HCT116 (cell line): ENCODE results near the gene ABL1. TPM values are rescaled to one million over a fixed set of nuclear protein-coding genes. Genes with fewer than 3 reads are reported as not detected.

Source experiments
- ATAC-seq: fragments of 200-7000 bp; cut with Tn5 transposase; 2 replicates; pipeline ENCODE4 v1.9.1; 2020; ENCODE audit warnings: mild to moderate bottlenecking, moderate library complexity
- BruUV-seq: library from RNA; stranded (reverse); fragments of 400-500 nt; replicated peaks from 2 replicates; lab custom pipeline; 2021; lab: Mats Ljungman, UMichigan
- CTCF ChIA-PET: fragments of 300-600 bp; sonication (Branson Sonifier 250); formaldehyde crosslinking; loops from one replicate; lab custom pipeline; 2021; ENCODE audit warnings: antibody characterized with exemption; lab: Charles Lee
- POLR2A ChIA-PET: fragments of 300-600, 350-600 bp; sonication (Branson Sonifier 250); formaldehyde crosslinking; loops from one replicate; lab custom pipeline; 2021; ENCODE audit warnings: antibody characterized with exemption; lab: Charles Lee
- RAD21 ChIA-PET, 2 experiments: fragments of 300-600 bp; sonication (Branson Sonifier 250); formaldehyde crosslinking; loops; one replicate each; lab custom pipeline; 2023; ENCODE audit warnings: low total read pairs in 2 of 2; ENCODE audit not compliant: uncharacterized antibody in 2 of 2, unreplicated experiment in 2 of 2, low non-redundant PET in 1 of 2; lab: Charles Lee
- DNase-seq: peaks from one replicate; pipeline ENCODE4 v3.0.0-alpha.2; 2010; ENCODE audit warnings: low read depth, low spot score
- H2AFZ ChIP-seq: fragments of 200-600 bp; shearing (Covaris generic), sonication (generic); 2 replicates; pipeline ENCODE4 v1.6.1; 2017; ENCODE audit warnings: low read depth, mixed run types, mixed read lengths, antibody characterized with exemption, low read length; ENCODE audit not compliant: poor library complexity, severe bottlenecking
- H3K27ac ChIP-seq: 2 replicates; pipeline ENCODE4 v1.5.1; 2012; ENCODE audit warnings: low read depth, low read length
- H3K27me3 ChIP-seq: fragments of 200-600 bp; sonication (generic); 2 replicates; pipeline ENCODE4 v1.6.1; 2016; ENCODE audit warnings: mixed run types, low read length, mixed read lengths; ENCODE audit not compliant: insufficient read depth
- H3K36me3 ChIP-seq, 2 experiments: fragments of 200-500 bp in 1 of 2; fragments of 200-600 bp in 1 of 2; sonication (Bioruptor generic) in 1 of 2; sonication (generic) in 1 of 2; 2 replicates each; pipeline versions ENCODE4 v1.5.1 to v1.6.1; 2014 to 2016; ENCODE audit warnings: low read length in 2 of 2, inconsistent platforms in 1 of 2, mixed read lengths in 1 of 2, mixed run types in 1 of 2; ENCODE audit not compliant: insufficient read depth in 2 of 2, control insufficient read depth in 1 of 2
- H3K4me1 ChIP-seq, 2 experiments: fragments of 200-600 bp in 1 of 2; sonication (generic) in 1 of 2; 2 replicates each; pipeline versions ENCODE4 v1.5.1 to v1.6.1; 2012 to 2017; ENCODE audit warnings: low read length in 2 of 2, inconsistent platforms in 1 of 2, mild to moderate bottlenecking in 1 of 2, mixed read lengths in 1 of 2, mixed run types in 1 of 2, moderate library complexity in 1 of 2; ENCODE audit not compliant: insufficient read depth in 2 of 2, control insufficient read depth in 1 of 2
- H3K4me2 ChIP-seq: fragments of 200-600 bp; sonication (generic); 2 replicates; pipeline ENCODE4 v1.6.1; 2017; ENCODE audit warnings: mixed run types, low read length, mixed read lengths
- H3K4me3 ChIP-seq, 2 experiments: fragments of 200-600 bp in 1 of 2; sonication (generic) in 1 of 2; replicated peaks in 1 of 2; 2 replicates each; pipeline ENCODE4 v1.5.1; 2011 to 2016; ENCODE audit warnings: low read length in 2 of 2, control low read depth in 1 of 2, low read depth in 1 of 2, mild to moderate bottlenecking in 1 of 2, mixed read lengths in 1 of 2, mixed run types in 1 of 2
- H3K79me2 ChIP-seq: fragments of 200-600 bp; sonication (generic); 2 replicates; pipeline ENCODE4 v1.6.1; 2017; ENCODE audit warnings: mild to moderate bottlenecking, mixed run types, low read length, moderate library complexity, mixed read lengths; ENCODE audit not compliant: insufficient read depth
- H3K9ac ChIP-seq: fragments of 200-600 bp; sonication (generic); 2 replicates; pipeline ENCODE4 v1.6.1; 2016; ENCODE audit warnings: low read length, mixed read lengths
- H3K9me2 ChIP-seq: fragments of 200-600 bp; sonication (generic), shearing (Covaris generic); 2 replicates; pipeline ENCODE4 v1.6.1; 2017; ENCODE audit warnings: mixed run types, mild to moderate bottlenecking, moderate library complexity; ENCODE audit not compliant: insufficient read depth
- H3K9me3 ChIP-seq, 2 experiments: fragments of 200-500 bp in 1 of 2; fragments of 200-600 bp in 1 of 2; sonication (Bioruptor generic) in 1 of 2; sonication (generic) in 1 of 2; 2 replicates each; pipeline ENCODE4 v1.6.1; 2014 to 2017; ENCODE audit warnings: low read length in 2 of 2, mixed read lengths in 2 of 2, inconsistent platforms in 1 of 2, low read depth in 1 of 2, mild to moderate bottlenecking in 1 of 2, mixed run types in 1 of 2, moderate library complexity in 1 of 2; ENCODE audit not compliant: control insufficient read depth in 1 of 2, insufficient read depth in 1 of 2
- H4K20me1 ChIP-seq: fragments of 200-600 bp; sonication (generic), shearing (Covaris generic); 2 replicates; pipeline ENCODE4 v1.6.1; 2017; ENCODE audit warnings: mixed run types, mild to moderate bottlenecking, moderate library complexity; ENCODE audit not compliant: insufficient read depth
- CBX3 ChIP-seq: IDR thresholded peaks from 2 replicates; pipeline ENCODE4 v1.6.1; 2012; ENCODE audit warnings: low read depth
- CEBPB ChIP-seq: IDR thresholded peaks from 2 replicates; pipeline ENCODE4 v1.6.1; 2012; ENCODE audit warnings: low read depth
- ELF1 ChIP-seq: IDR thresholded peaks from 2 replicates; pipeline ENCODE4 v1.6.1; 2012; ENCODE audit warnings: low read depth, borderline replicate concordance
- EZH2 ChIP-seq: fragments of 200-600 bp; sonication (generic); IDR thresholded peaks from 2 replicates; pipeline ENCODE4 v1.6.1; 2017; ENCODE audit warnings: antibody characterized with exemption, mixed run types
- FOSL1 ChIP-seq: IDR thresholded peaks from 2 replicates; pipeline ENCODE4 v1.6.1; 2012; ENCODE audit warnings: low read depth
- JUND ChIP-seq: IDR thresholded peaks from 2 replicates; pipeline ENCODE4 v1.6.1; 2012
- POLR2AphosphoS5 ChIP-seq: IDR thresholded peaks from 2 replicates; pipeline ENCODE4 v1.6.1; 2011; ENCODE audit warnings: mild to moderate bottlenecking, low read depth, low read length, moderate library complexity
- RAD21 ChIP-seq: IDR thresholded peaks from 2 replicates; pipeline ENCODE4 v1.6.1; 2012; ENCODE audit warnings: low read depth, mild to moderate bottlenecking
- SIN3A ChIP-seq: IDR thresholded peaks from 2 replicates; pipeline ENCODE4 v1.6.1; 2012; ENCODE audit warnings: low read depth
- SP1 ChIP-seq: IDR thresholded peaks from 2 replicates; pipeline ENCODE4 v1.6.1; 2012; ENCODE audit warnings: low read depth
- SRF ChIP-seq: IDR thresholded peaks from 2 replicates; pipeline ENCODE4 v1.6.1; 2012; ENCODE audit warnings: low read depth
- TCF7L2 ChIP-seq: IDR thresholded peaks from 2 replicates; pipeline ENCODE4 v1.7.0; 2011; ENCODE audit warnings: borderline replicate concordance, inconsistent platforms; ENCODE audit not compliant: insufficient read depth, insufficient read length; ENCODE audit errors: extremely low read depth
- YY1 ChIP-seq: IDR thresholded peaks from 2 replicates; pipeline ENCODE4 v1.6.1; 2011; ENCODE audit warnings: low read length, low read depth, moderate library complexity, mild to moderate bottlenecking; ENCODE audit not compliant: insufficient replicate concordance; ENCODE audit errors: extremely low read depth
- ZNF274 ChIP-seq: fragments of 200-500 bp; sonication (Bioruptor generic); IDR thresholded peaks from 2 replicates; pipeline ENCODE4 v1.6.1; 2014; ENCODE audit warnings: mild to moderate bottlenecking, low read depth, low read length, inconsistent platforms
- intact Hi-C: fragments of 100-400 bp; cut with micrococcal nuclease; formaldehyde crosslinking; loops from 2 replicates; pipeline ENCODE4 v1.10.0; 2022
- total RNA-seq: library from RNA; stranded (reverse); gene quantifications from one replicate; pipeline ENCODE4 v1.2.1, GENCODE V29; 2021; ENCODE audit not compliant: unreplicated experiment
- TF ChIP-seq, protein P1 (sequence below): IDR thresholded peaks from 2 replicates; pipeline ENCODE4 v1.6.1; 2012; ENCODE audit warnings: low read depth
- TF ChIP-seq, protein P2 (sequence below): IDR thresholded peaks from 2 replicates; pipeline ENCODE4 v1.6.1; 2012
- TF ChIP-seq, protein P3 (sequence below), 3 experiments: fragments of 200-600 bp in 1 of 3; sonication (generic) in 1 of 3; IDR thresholded peaks in 2 of 3; conservative IDR thresholded peaks in 1 of 3; 2 replicates each; pipeline ENCODE4 v1.5.1; 2012 to 2017; ENCODE audit warnings: low read depth in 2 of 3, low read length in 2 of 3, antibody characterized with exemption in 1 of 3, borderline replicate concordance in 1 of 3, control low read depth in 1 of 3, mild to moderate bottlenecking in 1 of 3, mixed read lengths in 1 of 3, mixed run types in 1 of 3, moderate library complexity in 1 of 3; ENCODE audit not compliant: insufficient read depth in 1 of 3
- TF ChIP-seq, protein P4 (sequence below): IDR thresholded peaks from 2 replicates; pipeline ENCODE4 v1.6.1; 2012

ABL1 gene
- total RNA-seq, 1 experiment from 2014 or later: 54.7 TPM

DNA sequence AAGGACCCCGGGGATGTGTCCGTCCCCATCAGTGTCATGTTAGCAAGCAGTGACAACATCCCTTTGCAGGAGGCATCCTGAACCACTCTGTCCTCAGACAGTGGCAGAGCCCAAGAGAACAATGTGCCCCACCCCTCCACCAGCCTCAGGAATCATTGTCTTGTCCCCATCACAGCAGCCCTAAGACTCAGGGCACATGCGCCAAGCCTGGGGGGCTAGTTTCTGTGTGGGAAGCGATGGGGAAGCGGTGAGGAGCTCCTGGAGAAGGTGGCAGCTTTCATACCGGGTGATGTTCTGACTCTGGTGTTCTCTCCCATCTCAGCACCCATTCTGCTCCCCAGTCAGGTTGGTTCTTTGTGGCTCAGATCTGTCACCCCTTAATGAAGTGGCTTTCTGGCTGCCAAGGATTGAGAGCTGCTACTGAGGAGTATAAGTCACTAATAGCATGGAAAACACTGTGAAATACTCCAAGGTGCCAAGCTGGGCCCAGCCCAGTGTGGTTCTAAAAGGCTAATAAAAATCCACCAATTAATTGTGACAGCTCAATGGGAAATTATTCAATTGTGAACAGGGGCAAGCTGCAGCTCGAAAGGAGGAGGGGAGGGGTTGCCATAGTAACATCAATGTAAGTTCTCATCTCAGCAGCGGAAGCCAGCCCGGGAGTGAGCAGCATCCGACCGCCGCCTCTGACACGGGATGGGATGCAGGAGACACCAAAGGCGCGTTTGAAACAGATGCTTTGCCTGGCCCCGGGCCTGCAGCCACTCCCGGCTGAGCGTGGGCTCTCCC lies 56.8 kb downstream of the ABL1 start:
- H3K9ac ChIP-seq: no peak overlapping the region
- H3K9me3 ChIP-seq: no peaks in the 10 kb centered on the region
- H3K9me2 ChIP-seq: no peaks in the 10 kb centered on the region
- no TSS peak for BruUV-seq
- H3K79me2 ChIP-seq: no peaks in the 10 kb centered on the region
- ATAC-seq (no peak), DNase-seq (no peak)
- no peak overlapping the region for H3K4me3 ChIP-seq
- no peak overlapping the region for H3K27ac ChIP-seq
- H3K36me3 ChIP-seq: peaks cover 0 to 3% of the 10 kb centered on the region in 2 experiments; a peak in 1 of 4 replicates
- CTCF ChIA-PET: interaction anchor here (0.9 kb wide), 1 partner anchor 106 kb away, joined by 4 read pairs; no protein-coding TSS in a partner anchor
- POLR2A ChIA-PET: no interaction called here
- H2AFZ ChIP-seq: no peak overlapping the region
- no peaks in the 10 kb centered on the region for H3K27me3 ChIP-seq
- intact Hi-C loops: loop anchor here (2.0 kb wide), 1 partner anchor 107 kb away; no protein-coding TSS in a partner anchor
- RAD21 ChIA-PET: no interaction called here
- no peak for TF ChIP-seq FOSL1
- TF ChIP-seq SP1: no peak
- no peak for TF ChIP-seq SIN3A
- no peak for TF ChIP-seq ELF1
- TF ChIP-seq, protein P1, sequence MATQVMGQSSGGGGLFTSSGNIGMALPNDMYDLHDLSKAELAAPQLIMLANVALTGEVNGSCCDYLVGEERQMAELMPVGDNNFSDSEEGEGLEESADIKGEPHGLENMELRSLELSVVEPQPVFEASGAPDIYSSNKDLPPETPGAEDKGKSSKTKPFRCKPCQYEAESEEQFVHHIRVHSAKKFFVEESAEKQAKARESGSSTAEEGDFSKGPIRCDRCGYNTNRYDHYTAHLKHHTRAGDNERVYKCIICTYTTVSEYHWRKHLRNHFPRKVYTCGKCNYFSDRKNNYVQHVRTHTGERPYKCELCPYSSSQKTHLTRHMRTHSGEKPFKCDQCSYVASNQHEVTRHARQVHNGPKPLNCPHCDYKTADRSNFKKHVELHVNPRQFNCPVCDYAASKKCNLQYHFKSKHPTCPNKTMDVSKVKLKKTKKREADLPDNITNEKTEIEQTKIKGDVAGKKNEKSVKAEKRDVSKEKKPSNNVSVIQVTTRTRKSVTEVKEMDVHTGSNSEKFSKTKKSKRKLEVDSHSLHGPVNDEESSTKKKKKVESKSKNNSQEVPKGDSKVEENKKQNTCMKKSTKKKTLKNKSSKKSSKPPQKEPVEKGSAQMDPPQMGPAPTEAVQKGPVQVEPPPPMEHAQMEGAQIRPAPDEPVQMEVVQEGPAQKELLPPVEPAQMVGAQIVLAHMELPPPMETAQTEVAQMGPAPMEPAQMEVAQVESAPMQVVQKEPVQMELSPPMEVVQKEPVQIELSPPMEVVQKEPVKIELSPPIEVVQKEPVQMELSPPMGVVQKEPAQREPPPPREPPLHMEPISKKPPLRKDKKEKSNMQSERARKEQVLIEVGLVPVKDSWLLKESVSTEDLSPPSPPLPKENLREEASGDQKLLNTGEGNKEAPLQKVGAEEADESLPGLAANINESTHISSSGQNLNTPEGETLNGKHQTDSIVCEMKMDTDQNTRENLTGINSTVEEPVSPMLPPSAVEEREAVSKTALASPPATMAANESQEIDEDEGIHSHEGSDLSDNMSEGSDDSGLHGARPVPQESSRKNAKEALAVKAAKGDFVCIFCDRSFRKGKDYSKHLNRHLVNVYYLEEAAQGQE: no peak
- TF ChIP-seq SRF: no peak
- TF ChIP-seq EZH2: no peak
- TF ChIP-seq JUND: no peak
- no peak for TF ChIP-seq ZNF274
- no peak for TF ChIP-seq RAD21
- TF ChIP-seq CEBPB: no peak
- TF ChIP-seq CBX3: no peak
- no peak for TF ChIP-seq TCF7L2
- TF ChIP-seq, protein P2, sequence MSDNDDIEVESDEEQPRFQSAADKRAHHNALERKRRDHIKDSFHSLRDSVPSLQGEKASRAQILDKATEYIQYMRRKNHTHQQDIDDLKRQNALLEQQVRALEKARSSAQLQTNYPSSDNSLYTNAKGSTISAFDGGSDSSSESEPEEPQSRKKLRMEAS: no peak
- TF ChIP-seq, protein P3, sequence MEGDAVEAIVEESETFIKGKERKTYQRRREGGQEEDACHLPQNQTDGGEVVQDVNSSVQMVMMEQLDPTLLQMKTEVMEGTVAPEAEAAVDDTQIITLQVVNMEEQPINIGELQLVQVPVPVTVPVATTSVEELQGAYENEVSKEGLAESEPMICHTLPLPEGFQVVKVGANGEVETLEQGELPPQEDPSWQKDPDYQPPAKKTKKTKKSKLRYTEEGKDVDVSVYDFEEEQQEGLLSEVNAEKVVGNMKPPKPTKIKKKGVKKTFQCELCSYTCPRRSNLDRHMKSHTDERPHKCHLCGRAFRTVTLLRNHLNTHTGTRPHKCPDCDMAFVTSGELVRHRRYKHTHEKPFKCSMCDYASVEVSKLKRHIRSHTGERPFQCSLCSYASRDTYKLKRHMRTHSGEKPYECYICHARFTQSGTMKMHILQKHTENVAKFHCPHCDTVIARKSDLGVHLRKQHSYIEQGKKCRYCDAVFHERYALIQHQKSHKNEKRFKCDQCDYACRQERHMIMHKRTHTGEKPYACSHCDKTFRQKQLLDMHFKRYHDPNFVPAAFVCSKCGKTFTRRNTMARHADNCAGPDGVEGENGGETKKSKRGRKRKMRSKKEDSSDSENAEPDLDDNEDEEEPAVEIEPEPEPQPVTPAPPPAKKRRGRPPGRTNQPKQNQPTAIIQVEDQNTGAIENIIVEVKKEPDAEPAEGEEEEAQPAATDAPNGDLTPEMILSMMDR (IDR thresholded peaks at IDR 0.05 in 2 of 3, conservative IDR thresholded peaks at IDR 0.05 in 1 of 3; ENCODE audit: borderline replicate concordance in 1 of 3, insufficient read depth in 1 of 3, low read depth in 2 of 3, low read length in 2 of 3): no peak
- TF ChIP-seq, protein P4, sequence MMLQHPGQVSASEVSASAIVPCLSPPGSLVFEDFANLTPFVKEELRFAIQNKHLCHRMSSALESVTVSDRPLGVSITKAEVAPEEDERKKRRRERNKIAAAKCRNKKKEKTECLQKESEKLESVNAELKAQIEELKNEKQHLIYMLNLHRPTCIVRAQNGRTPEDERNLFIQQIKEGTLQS: no peak
- no peak for TF ChIP-seq POLR2AphosphoS5
- no peak for TF ChIP-seq YY1
- H3K4me2 ChIP-seq: no peak overlapping the region
- H3K4me1 ChIP-seq: no peaks in the 10 kb centered on the region
- H4K20me1 ChIP-seq: no peaks in the 10 kb centered on the region
